Measurements from ENCODE around the gene CCDC192.

CCDC192 gene

DNA sequence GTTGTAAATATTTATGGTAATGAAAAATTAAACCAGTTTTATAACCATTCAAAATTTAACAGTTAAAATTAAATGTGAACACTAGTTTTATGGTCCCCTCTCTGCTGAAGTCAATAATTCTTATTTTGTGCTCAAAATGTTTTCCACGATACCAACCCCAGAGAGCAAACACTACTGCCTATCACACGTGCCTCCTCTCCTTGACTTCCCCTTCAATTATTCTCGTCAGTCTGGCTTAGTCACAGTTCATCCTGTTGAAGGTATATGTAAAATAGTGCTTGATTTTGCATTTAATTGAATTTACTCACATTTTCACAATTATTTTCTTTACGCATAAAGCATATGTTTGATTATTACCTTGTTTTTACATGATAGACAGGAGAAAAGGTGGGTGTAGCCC, 148.8 kb downstream of the CCDC192 start:
- Histone ChIP-seq H3K27ac (no peak overlapping the region), H3K4me3 (ENCODE audit: low read depth, low read length) (no peak overlapping the region), H3K36me3 (replicated peaks) (no peaks in the 10 kb centered on the region), H3K27me3 (replicated peaks) (no peaks in the 10 kb centered on the region)
- no peak for DNase-seq
- TF ChIP-seq, protein P1, sequence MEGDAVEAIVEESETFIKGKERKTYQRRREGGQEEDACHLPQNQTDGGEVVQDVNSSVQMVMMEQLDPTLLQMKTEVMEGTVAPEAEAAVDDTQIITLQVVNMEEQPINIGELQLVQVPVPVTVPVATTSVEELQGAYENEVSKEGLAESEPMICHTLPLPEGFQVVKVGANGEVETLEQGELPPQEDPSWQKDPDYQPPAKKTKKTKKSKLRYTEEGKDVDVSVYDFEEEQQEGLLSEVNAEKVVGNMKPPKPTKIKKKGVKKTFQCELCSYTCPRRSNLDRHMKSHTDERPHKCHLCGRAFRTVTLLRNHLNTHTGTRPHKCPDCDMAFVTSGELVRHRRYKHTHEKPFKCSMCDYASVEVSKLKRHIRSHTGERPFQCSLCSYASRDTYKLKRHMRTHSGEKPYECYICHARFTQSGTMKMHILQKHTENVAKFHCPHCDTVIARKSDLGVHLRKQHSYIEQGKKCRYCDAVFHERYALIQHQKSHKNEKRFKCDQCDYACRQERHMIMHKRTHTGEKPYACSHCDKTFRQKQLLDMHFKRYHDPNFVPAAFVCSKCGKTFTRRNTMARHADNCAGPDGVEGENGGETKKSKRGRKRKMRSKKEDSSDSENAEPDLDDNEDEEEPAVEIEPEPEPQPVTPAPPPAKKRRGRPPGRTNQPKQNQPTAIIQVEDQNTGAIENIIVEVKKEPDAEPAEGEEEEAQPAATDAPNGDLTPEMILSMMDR (IDR thresholded peaks at IDR 0.05; ENCODE audit: low read depth, low read length, missing control alignments): no peak
- in situ Hi-C loops (cut with HindIII; ENCODE audit: low pct_ligation_motif_present, low sequenced_read_pairs): no loop called here

DNA sequence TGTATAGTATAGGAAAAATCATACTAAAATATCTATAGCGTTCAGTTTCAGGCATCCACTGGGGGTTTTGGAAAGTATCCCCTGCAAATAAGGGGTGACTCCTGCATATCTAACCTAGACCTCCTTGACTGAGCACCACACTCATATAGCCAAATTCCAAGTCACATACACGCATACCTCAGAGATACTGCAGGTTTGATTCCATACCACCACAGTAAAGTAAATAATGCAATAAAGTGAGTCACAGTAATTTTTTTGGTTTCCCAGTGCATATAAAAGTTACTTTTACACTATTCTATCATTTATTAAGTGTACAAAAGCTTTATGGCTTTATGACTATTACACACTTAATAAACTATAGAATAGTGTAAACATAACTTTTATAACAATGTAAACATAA, 151.3 kb downstream of the CCDC192 start:
- no peaks in the 10 kb centered on the region for H3K27me3 ChIP-seq (replicated peaks)
- DNase-seq: no peak
- TF ChIP-seq, protein P1 (IDR thresholded peaks at IDR 0.05; ENCODE audit: low read depth, low read length, missing control alignments): no peak
- H3K36me3 ChIP-seq (replicated peaks): no peaks in the 10 kb centered on the region
- in situ Hi-C loops (cut with HindIII; ENCODE audit: low pct_ligation_motif_present, low sequenced_read_pairs): no loop called here
- no peak overlapping the region for H3K4me3 ChIP-seq (ENCODE audit: low read depth, low read length)
- no peak overlapping the region for H3K27ac ChIP-seq

DNA sequence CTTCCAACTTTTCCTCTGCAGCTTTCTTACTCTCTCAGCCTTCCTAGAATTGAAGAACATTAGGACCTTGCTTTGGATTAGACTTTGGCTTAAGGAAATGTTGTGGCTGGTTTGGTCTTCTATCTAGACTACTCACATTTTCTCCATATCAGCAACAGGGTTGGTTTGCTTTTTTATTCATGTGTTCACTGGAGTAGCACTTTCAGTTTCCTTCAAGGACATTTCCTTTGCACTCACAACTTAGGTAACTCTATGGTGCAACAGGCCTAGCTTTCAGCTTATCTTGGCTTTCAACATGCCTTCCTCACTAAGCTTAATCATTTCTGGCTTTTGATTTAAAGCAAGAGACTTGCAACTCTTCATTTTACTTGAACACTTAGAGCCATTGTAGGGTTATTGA, 153.1 kb downstream of the CCDC192 start:
- DNase-seq: peak; percentile 14
- Histone ChIP-seq H3K4me3 (ENCODE audit: low read depth, low read length) (no peak overlapping the region), H3K27ac (no peak overlapping the region), H3K36me3 (replicated peaks) (no peaks in the 10 kb centered on the region), H3K27me3 (replicated peaks) (no peaks in the 10 kb centered on the region)
- TF ChIP-seq, protein P1 (IDR thresholded peaks at IDR 0.05; ENCODE audit: low read depth, low read length, missing control alignments): no peak
- in situ Hi-C loops (cut with HindIII; ENCODE audit: low pct_ligation_motif_present, low sequenced_read_pairs): no loop called here

DNA sequence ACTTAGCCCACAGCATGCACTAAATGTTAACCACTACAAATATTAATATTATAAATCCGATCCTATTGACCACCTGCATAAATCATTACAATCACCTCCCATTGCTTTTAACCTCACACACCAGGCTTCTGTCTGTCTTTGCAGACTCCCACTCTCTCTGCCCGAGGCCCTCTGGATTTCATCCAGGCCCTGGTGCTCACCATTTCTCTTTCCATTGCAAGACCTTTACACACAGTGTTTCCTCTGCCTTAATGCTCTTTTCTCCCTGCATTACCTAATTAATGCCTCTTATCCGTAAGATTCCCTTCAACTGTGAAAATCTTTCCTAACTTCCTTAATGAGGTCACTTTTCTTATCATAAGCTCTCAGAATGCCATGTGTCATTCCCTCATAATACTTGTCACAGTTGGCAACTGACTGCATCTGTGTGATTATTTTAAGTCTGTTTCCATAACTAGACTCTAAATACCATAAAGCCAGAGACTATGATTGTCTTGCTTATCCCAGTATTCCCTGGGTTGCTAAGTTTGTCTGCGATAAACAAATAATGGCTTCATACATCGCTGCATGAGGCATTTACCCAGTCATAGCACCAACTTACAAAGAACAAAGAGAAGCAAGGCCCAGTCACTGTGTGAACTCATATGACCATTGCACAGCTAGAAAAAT, 155.1 kb downstream of the CCDC192 start:
- no peaks in the 10 kb centered on the region for H3K36me3 ChIP-seq (replicated peaks)
- H3K27me3 ChIP-seq (replicated peaks): no peaks in the 10 kb centered on the region
- TF ChIP-seq, protein P1 (IDR thresholded peaks at IDR 0.05; ENCODE audit: low read depth, low read length, missing control alignments): no peak
- DNase-seq: peak; percentile 30
- no peak overlapping the region for H3K27ac ChIP-seq
- H3K4me3 ChIP-seq (ENCODE audit: low read depth, low read length): no peak overlapping the region
- in situ Hi-C loops (cut with HindIII; ENCODE audit: low pct_ligation_motif_present, low sequenced_read_pairs): no loop called here

DNA sequence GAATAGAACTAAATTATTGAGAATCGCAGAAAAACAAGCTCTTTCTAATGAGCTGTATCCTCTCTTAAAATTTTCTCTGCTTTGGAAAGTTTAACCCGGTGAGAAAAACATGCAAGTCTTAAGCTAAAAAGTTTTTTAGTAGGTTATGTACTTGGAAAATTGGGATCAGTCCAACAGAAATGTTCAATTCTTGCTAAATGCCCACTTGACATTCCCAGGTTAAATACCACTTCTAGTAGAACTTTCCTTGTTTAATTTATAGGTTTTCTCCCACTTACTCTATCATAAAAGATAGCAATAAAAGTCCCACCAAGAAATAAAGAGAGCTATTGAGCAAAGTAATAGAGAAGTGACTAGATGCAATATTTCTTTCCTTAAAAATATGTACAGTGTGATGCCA, 157.1 kb downstream of the CCDC192 start:
- no peak overlapping the region for H3K27ac ChIP-seq
- no peak overlapping the region for H3K4me3 ChIP-seq (ENCODE audit: low read depth, low read length)
- in situ Hi-C loops (cut with HindIII; ENCODE audit: low pct_ligation_motif_present, low sequenced_read_pairs): no loop called here
- DNase-seq: no peak
- TF ChIP-seq, protein P1 (IDR thresholded peaks at IDR 0.05; ENCODE audit: low read depth, low read length, missing control alignments): no peak
- H3K36me3 ChIP-seq (replicated peaks): no peaks in the 10 kb centered on the region
- H3K27me3 ChIP-seq (replicated peaks): no peaks in the 10 kb centered on the region

DNA sequence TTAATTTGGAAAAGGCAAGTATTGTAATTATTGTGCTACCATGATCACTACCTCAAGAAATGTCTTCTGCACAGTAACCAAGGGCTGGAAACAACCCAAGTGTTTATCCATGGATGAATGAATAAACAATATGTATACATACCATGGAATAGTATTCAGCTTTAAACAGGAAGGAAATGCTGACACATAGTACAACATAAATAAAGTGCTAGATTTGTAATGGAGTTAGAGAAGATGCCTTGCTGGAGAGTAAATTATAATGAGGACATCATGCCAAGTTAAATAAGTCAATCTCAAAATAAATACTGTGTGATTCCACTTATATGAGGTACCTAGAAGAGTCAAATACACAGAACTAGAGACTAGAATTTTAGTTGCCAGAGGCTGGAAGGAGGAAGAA, 160.0 kb downstream of the CCDC192 start:
- H3K36me3 ChIP-seq (replicated peaks): no peaks in the 10 kb centered on the region
- no peak overlapping the region for H3K4me3 ChIP-seq (ENCODE audit: low read depth, low read length)
- peak overlapping the region; percentile 65 for H3K27ac ChIP-seq
- DNase-seq: no peak
- in situ Hi-C loops (cut with HindIII; ENCODE audit: low pct_ligation_motif_present, low sequenced_read_pairs): no loop called here
- TF ChIP-seq, protein P1 (IDR thresholded peaks at IDR 0.05; ENCODE audit: low read depth, low read length, missing control alignments): no peak
- no peaks in the 10 kb centered on the region for H3K27me3 ChIP-seq (replicated peaks)
